ENCODE measurements around the gene KIF2C. TPM values are rescaled to one million over a fixed set of nuclear protein-coding genes. Genes with fewer than 3 reads are reported as not detected.
"Not testable (repeated sequence)": the region's sequence is repeated elsewhere in the genome, so short reads cannot be mapped to it uniquely, and the experiment has no call there.

Gene KIF2C
- total RNA-seq, 1 experiment from 2014 or later = 69.4 TPM

DNA sequence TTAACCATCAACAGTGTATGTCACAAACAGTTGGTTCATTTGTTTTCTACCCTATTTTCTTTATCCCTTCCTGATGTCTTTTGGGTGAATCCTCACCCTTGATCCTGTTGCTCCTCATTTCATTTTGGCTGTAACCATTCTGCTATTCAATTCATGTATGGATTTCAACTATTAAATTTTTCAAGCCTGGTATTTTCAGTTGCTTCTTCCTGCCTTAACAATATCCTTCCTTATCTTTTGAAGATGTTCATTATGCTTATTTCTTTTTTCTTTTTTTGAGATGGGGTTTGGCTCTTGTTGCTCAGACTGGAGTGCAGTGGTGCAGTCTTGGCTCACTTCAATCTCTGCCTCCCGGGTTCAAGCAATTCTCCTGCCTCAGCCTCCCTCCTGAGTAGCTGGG, 5.9 kb upstream of the KIF2C start:
- no peaks in the 10 kb centered on the region for H3K9me3 ChIP-seq (ENCODE audit: control insufficient read depth, insufficient read depth, low read depth, low read length)
- intact Hi-C loops (cut with micrococcal nuclease; ENCODE audit: unreplicated experiment) (loop anchor here (10.0 kb wide), 1 partner anchor 81 kb away; no protein-coding TSS in a partner anchor), in situ Hi-C loops (cut with HindIII; ENCODE audit: low pct_unique_long_range_greater_than_20kb, low sequenced_read_pairs) (no loop called here)
- no peak overlapping the region for H3K27ac ChIP-seq (ENCODE audit: low read length)
- POLR2A ChIA-PET = no interaction called here
- no peak overlapping the region for H3K4me3 ChIP-seq (ENCODE audit: low read depth in 2 of 2, low read length in 2 of 2)
- BruUV-seq (replicated peaks) = no TSS peak
- ATAC-seq (no peak), DNase-seq (ENCODE audit: low read depth, low spot score) (no peak)
- CTCF ChIA-PET = no interaction called here
- peaks cover 5% of the 10 kb centered on the region; the same call in 1 of the 2 replicates for H3K4me1 ChIP-seq (ENCODE audit: control insufficient read depth, insufficient read depth, low read length)
- H3K36me3 ChIP-seq (ENCODE audit: control insufficient read depth, insufficient read depth, low read length) = no peaks in the 10 kb centered on the region
- no peaks in the 10 kb centered on the region for H3K27me3 ChIP-seq (ENCODE audit: control insufficient read depth, insufficient read depth, low read length)
- TF ChIP-seq SIN3A (IDR thresholded peaks at IDR 0.05; ENCODE audit: borderline replicate concordance, insufficient read depth, low read depth, low read length) (no peak), TCF7L2 (IDR thresholded peaks at IDR 0.05; ENCODE audit: low read depth, low read length) (no peak), POLR2AphosphoS5 (IDR thresholded peaks at IDR 0.05; ENCODE audit: low read depth, low read length) (no peak)
- TF ChIP-seq, protein P1, sequence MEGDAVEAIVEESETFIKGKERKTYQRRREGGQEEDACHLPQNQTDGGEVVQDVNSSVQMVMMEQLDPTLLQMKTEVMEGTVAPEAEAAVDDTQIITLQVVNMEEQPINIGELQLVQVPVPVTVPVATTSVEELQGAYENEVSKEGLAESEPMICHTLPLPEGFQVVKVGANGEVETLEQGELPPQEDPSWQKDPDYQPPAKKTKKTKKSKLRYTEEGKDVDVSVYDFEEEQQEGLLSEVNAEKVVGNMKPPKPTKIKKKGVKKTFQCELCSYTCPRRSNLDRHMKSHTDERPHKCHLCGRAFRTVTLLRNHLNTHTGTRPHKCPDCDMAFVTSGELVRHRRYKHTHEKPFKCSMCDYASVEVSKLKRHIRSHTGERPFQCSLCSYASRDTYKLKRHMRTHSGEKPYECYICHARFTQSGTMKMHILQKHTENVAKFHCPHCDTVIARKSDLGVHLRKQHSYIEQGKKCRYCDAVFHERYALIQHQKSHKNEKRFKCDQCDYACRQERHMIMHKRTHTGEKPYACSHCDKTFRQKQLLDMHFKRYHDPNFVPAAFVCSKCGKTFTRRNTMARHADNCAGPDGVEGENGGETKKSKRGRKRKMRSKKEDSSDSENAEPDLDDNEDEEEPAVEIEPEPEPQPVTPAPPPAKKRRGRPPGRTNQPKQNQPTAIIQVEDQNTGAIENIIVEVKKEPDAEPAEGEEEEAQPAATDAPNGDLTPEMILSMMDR (IDR thresholded peaks at IDR 0.05) = no peak
- TF ChIP-seq, protein P2, sequence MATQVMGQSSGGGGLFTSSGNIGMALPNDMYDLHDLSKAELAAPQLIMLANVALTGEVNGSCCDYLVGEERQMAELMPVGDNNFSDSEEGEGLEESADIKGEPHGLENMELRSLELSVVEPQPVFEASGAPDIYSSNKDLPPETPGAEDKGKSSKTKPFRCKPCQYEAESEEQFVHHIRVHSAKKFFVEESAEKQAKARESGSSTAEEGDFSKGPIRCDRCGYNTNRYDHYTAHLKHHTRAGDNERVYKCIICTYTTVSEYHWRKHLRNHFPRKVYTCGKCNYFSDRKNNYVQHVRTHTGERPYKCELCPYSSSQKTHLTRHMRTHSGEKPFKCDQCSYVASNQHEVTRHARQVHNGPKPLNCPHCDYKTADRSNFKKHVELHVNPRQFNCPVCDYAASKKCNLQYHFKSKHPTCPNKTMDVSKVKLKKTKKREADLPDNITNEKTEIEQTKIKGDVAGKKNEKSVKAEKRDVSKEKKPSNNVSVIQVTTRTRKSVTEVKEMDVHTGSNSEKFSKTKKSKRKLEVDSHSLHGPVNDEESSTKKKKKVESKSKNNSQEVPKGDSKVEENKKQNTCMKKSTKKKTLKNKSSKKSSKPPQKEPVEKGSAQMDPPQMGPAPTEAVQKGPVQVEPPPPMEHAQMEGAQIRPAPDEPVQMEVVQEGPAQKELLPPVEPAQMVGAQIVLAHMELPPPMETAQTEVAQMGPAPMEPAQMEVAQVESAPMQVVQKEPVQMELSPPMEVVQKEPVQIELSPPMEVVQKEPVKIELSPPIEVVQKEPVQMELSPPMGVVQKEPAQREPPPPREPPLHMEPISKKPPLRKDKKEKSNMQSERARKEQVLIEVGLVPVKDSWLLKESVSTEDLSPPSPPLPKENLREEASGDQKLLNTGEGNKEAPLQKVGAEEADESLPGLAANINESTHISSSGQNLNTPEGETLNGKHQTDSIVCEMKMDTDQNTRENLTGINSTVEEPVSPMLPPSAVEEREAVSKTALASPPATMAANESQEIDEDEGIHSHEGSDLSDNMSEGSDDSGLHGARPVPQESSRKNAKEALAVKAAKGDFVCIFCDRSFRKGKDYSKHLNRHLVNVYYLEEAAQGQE (IDR thresholded peaks at IDR 0.05; ENCODE audit: insufficient read depth in 1 of 2, low read depth in 2 of 2, low read length in 1 of 2) = no peak

DNA sequence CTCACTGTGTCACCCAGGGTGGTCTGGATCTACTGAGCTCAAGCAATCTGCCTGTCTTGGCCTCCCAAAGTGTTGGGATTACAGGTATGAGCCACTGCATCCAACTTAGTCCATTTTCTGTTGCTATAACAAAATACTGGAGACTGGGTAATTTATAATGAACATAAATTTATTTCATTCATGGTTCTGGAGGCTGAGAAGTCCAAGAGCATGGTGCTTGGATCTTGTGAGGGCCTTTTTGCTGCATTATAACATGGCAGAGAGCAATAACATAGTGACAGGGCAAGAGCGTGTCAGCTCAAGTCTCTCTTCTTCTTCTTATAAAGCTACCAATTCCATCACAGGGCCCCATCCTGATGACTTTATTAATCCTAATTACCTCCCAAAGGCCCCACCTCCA, 3.6 kb upstream of the KIF2C start:
- Histone ChIP-seq H3K9me3 (ENCODE audit: control insufficient read depth, insufficient read depth, low read depth, low read length) (no peaks in the 10 kb centered on the region), H3K27me3 (ENCODE audit: control insufficient read depth, insufficient read depth, low read length) (no peaks in the 10 kb centered on the region), H3K4me3 (ENCODE audit: low read depth in 2 of 2, low read length in 2 of 2) (no peak overlapping the region), H3K36me3 (ENCODE audit: control insufficient read depth, insufficient read depth, low read length) (no peaks in the 10 kb centered on the region), H3K4me1 (ENCODE audit: control insufficient read depth, insufficient read depth, low read length) (peaks cover 12% of the 10 kb centered on the region; the same call in 1 of the 2 replicates), H3K27ac (ENCODE audit: low read length) (no peak overlapping the region)
- ATAC-seq (no peak), DNase-seq (ENCODE audit: low read depth, low spot score) (no peak)
- POLR2A ChIA-PET = interaction anchor here (0.6 kb wide), 1 partner anchor 14 kb away, joined by 9 read pairs; no protein-coding TSS in a partner anchor
- CTCF ChIA-PET = no interaction called here
- in situ Hi-C loops (cut with HindIII; ENCODE audit: low pct_unique_long_range_greater_than_20kb, low sequenced_read_pairs) = no loop called here
- intact Hi-C loops (cut with micrococcal nuclease; ENCODE audit: unreplicated experiment) = loop anchor here (10.0 kb wide), 1 partner anchor 79 kb away; no protein-coding TSS in a partner anchor
- TF ChIP-seq POLR2AphosphoS5 (IDR thresholded peaks at IDR 0.05; ENCODE audit: low read depth, low read length) = no peak
- TF ChIP-seq, protein P1 (IDR thresholded peaks at IDR 0.05) = no peak
- TF ChIP-seq, protein P2 (IDR thresholded peaks at IDR 0.05; ENCODE audit: insufficient read depth in 1 of 2, low read depth in 2 of 2, low read length in 1 of 2) = no peak
- no peak for TF ChIP-seq TCF7L2 (IDR thresholded peaks at IDR 0.05; ENCODE audit: low read depth, low read length)
- TF ChIP-seq SIN3A (IDR thresholded peaks at IDR 0.05; ENCODE audit: borderline replicate concordance, insufficient read depth, low read depth, low read length) = no peak
- no TSS peak for BruUV-seq (replicated peaks)

DNA sequence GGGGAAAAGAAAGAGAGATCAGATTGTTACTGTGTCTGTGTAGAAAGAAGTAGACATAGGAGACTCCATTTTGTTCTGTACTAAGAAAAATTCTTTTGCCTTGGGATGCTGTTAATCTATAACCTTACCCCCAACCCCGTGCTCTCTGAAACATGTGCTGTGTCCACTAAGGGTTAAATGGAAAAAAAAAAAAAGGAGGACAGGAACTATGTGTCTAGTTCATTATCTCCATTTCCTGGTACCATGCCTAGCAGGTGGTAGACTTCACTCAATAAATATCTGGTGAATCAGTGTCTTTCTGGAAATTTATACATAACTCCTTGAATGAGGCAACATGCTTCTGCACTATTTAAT, 707 bp upstream of the KIF2C start:
- BruUV-seq (replicated peaks); DNase-seq (ENCODE audit: low read depth, low spot score); ATAC-seq; H3K4me1 ChIP-seq (ENCODE audit: control insufficient read depth, insufficient read depth, low read length); H3K36me3 ChIP-seq (ENCODE audit: control insufficient read depth, insufficient read depth, low read length); POLR2A ChIA-PET; CTCF ChIA-PET; H3K9me3 ChIP-seq (ENCODE audit: control insufficient read depth, insufficient read depth, low read depth, low read length); H3K27me3 ChIP-seq (ENCODE audit: control insufficient read depth, insufficient read depth, low read length); in situ Hi-C loops (cut with HindIII; ENCODE audit: low pct_unique_long_range_greater_than_20kb, low sequenced_read_pairs): not testable (repeated sequence)
- peak overlapping the region; percentile 95 for H3K27ac ChIP-seq (ENCODE audit: low read length)
- peak overlapping the region; percentile 80 to 93 for H3K4me3 ChIP-seq (ENCODE audit: low read depth in 2 of 2, low read length in 2 of 2)
- intact Hi-C loops (cut with micrococcal nuclease; ENCODE audit: unreplicated experiment) = loop anchor here (10.0 kb wide), 1 partner anchor 76 kb away; no protein-coding TSS in a partner anchor

All from Panc1 (cell line).